Panc1 (cell line): ENCODE data around the gene ZNF804B.

Experiments used
- CTCF ChIP-seq: fragments of 450-650 bp; IDR thresholded peaks from 2 replicates; pipeline ENCODE4 v1.5.1; 2017; ENCODE audit warnings: mild to moderate bottlenecking
- POLR2AphosphoS5 ChIP-seq: IDR thresholded peaks from 2 replicates; pipeline ENCODE4 v1.6.1; 2012; ENCODE audit warnings: mild to moderate bottlenecking, low read depth, low read length, moderate library complexity
- SIN3A ChIP-seq: IDR thresholded peaks from 2 replicates; pipeline ENCODE4 v1.6.1; 2012; ENCODE audit warnings: low read depth, mild to moderate bottlenecking, low read length, moderate library complexity, borderline replicate concordance; ENCODE audit not compliant: insufficient read depth
- TCF7L2 ChIP-seq: IDR thresholded peaks from 2 replicates; pipeline ENCODE4 v1.6.1; 2011; ENCODE audit warnings: mild to moderate bottlenecking, low read depth, low read length, inconsistent platforms
- TF ChIP-seq, protein P1 (sequence below), 2 experiments: IDR thresholded peaks; 2 replicates each; pipeline ENCODE4 v1.6.1; 2011 to 2012; ENCODE audit warnings: low read depth in 2 of 2, control low read depth in 1 of 2, low read length in 1 of 2, mild to moderate bottlenecking in 1 of 2, moderate library complexity in 1 of 2; ENCODE audit not compliant: insufficient read depth in 1 of 2

DNA sequence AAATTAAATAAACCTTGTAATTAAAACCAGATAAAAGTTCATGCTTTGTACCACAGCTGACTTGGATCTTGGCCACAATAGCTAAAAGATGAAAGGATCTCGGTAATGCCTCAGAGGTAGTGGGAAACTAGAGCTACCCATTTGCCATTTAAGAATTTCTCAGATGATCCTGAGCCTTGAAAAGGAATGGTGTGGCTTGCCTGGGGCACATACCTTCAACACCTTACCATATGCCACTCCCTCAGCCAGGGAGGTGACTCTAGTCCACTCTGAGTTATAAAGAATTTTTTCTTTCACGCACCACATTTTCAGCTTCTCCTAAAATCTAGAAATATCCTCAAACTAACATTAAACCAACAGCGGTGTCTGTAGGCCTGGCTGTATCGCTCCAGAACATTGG is 552.4 kb downstream of the ZNF804B start:
- no peak for TF ChIP-seq CTCF
- TF ChIP-seq, protein P1, sequence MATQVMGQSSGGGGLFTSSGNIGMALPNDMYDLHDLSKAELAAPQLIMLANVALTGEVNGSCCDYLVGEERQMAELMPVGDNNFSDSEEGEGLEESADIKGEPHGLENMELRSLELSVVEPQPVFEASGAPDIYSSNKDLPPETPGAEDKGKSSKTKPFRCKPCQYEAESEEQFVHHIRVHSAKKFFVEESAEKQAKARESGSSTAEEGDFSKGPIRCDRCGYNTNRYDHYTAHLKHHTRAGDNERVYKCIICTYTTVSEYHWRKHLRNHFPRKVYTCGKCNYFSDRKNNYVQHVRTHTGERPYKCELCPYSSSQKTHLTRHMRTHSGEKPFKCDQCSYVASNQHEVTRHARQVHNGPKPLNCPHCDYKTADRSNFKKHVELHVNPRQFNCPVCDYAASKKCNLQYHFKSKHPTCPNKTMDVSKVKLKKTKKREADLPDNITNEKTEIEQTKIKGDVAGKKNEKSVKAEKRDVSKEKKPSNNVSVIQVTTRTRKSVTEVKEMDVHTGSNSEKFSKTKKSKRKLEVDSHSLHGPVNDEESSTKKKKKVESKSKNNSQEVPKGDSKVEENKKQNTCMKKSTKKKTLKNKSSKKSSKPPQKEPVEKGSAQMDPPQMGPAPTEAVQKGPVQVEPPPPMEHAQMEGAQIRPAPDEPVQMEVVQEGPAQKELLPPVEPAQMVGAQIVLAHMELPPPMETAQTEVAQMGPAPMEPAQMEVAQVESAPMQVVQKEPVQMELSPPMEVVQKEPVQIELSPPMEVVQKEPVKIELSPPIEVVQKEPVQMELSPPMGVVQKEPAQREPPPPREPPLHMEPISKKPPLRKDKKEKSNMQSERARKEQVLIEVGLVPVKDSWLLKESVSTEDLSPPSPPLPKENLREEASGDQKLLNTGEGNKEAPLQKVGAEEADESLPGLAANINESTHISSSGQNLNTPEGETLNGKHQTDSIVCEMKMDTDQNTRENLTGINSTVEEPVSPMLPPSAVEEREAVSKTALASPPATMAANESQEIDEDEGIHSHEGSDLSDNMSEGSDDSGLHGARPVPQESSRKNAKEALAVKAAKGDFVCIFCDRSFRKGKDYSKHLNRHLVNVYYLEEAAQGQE (IDR thresholded peaks at IDR 0.05; ENCODE audit: insufficient read depth in 1 of 2, low read depth in 2 of 2, low read length in 1 of 2), result no peak
- no peak for TF ChIP-seq TCF7L2
- no peak for TF ChIP-seq POLR2AphosphoS5
- no peak for TF ChIP-seq SIN3A
